GM19238 (cell line): ENCODE data around the gene CCNDBP1.
A peak's percentile ranks its signal among the peaks of the same experiment; 100 is the strongest.
"Not testable (repeated sequence)": the region's sequence is repeated elsewhere in the genome, so short reads cannot be mapped to it uniquely, and the experiment has no call there.

Experiments
- DNase-seq: peaks from one replicate; pipeline ENCODE4 v3.0.0; 2011; ENCODE audit warnings: low spot score; ENCODE audit not compliant: insufficient read length

Gene CCNDBP1

DNA sequence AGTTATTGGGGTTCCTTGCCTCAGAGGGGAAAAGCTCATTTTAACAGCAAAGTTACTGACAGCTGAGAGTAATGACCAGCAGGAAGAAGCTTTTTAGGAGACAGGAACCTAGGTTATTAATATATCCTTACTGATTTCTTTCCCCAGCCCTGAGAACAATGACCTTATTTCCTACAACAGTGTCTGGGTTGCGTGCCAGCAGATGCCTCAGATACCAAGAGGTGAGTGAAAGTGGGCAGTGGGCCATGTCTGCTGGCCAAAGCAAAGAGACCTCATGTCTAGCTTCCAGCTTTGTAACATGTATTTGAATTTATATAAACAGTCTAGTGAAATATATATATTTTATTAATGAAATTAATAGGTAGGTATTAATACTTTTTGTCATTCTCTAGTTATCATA, 5.0 kb downstream of the CCNDBP1 start:
- DNase-seq, result no peak

DNA sequence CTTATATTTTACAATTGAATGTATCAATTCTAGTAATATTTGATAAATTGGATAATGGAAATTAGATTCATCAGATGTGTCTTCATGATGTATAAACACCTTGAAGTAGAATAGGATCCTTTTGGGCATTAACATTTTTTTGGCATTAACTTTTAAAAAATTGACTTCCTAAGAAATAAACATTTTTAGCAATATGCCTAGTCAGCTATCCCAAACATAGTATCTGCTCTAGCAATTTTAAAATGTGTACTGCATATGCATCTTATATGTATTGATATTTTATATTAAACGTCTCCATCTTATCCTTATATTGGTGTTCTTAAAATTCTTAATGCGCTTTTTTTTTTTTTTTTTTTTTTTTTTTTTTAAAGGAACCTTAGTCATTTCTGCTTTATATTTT, 8.5 kb downstream of the CCNDBP1 start:
- no peak for DNase-seq

DNA sequence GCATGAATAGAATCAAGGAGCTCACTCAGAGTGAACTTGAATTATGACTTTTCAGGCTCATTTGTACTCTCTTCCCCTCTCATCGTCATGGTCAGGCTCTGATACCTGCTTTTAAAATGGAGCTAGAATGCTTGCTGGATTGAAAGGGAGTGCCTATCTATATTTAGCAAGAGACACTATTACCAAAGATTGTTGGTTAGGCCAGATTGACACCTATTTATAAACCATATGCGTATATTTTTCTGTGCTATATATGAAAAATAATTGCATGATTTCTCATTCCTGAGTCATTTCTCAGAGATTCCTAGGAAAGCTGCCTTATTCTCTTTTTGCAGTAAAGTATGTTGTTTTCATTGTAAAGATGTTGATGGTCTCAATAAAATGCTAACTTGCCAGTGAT, 9.6 kb downstream of the CCNDBP1 start:
- DNase-seq, result no peak

GRCh38 chr15:43196760-43197548, 11.8 kb downstream of the CCNDBP1 start:
- no peak for DNase-seq

DNA sequence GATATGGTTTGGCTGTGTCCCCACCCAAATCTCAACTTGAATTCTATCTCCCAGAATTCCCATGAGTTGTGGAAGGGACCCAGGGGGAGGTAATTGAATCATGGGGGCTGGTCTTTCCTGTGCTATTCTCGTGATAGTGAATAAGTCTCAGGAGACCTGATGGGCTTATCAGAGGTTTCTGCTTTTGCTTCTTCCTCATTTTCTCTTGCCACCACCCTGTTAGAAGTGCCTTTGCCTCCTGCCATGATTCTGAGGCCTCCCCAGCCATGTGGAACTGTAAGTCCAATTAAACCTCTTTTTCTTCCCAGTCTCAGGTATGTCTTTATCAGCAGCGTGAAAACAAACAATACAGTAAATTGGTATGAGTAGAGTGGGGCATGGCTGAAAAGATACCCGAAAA, 12.6 kb downstream of the CCNDBP1 start:
- DNase-seq, result not testable (repeated sequence)

DNA sequence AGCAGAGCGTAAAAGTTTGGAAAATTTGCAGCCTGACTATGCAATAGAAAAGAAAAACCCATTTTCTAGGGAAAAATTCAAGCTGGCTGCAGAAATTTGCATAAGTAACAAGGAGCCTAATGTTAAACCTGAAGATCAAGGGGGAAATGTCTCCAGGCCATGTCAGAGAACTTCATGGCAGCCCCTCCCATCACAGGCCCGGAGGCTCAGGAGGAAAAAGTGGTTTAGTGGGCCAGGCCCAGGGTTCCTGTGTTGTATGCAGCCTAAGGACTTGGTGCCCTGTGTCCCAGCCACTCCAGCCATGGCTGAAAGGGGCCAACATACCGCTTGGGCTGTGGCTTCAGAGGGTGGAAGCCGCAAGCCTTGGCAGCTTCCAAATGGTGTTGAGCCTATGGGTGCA, 13.4 kb downstream of the CCNDBP1 start:
- DNase-seq, result not testable (repeated sequence)

GRCh38 chr15:43198992-43199391, 13.8 kb downstream of the CCNDBP1 start:
- DNase-seq, result no peak

GRCh38 chr15:43199945-43200488, 14.8 kb downstream of the CCNDBP1 start:
- DNase-seq, result no peak

DNA sequence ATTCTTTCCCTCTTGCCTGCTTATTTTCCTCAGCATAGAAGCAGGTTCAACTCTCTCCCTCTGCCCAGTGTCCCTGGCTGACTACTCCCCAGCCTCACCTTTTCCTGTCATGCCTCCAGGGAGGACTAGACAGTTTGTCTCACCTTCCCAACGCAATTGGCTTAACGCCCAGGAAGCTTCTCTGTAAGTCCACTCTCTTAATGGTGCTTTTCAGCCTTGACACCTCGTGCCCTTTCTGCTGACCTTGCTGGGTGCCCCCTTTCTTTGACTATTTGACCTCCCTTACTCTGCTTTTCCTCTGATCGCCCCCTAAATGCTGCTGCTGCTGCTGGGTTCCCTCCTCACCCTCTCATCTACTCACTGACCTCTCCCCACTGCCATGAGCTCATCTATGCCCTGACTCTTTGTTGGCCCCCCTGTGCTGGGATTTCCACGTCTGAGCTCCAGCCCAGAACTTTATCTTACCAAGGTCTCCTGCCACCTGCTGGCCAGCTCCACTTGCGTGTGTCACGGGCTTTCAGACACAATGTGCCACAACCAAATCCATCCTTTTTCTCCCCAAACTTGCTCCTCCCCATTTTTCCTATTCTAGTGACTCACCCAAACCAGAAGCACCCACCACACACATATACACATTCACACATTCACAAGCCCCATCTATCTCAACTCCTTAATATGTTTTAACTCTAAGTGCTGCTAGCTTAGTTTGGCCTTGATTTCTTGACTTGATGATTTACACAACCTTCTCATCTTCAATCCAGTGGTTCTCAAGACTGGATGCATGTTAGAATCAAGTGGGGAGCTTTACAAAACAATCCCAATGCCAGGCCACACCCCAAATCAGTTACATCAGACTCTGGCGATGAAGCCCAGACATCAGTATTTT, 19.1 kb downstream of the CCNDBP1 start:
- peak; percentile 46 for DNase-seq

DNA sequence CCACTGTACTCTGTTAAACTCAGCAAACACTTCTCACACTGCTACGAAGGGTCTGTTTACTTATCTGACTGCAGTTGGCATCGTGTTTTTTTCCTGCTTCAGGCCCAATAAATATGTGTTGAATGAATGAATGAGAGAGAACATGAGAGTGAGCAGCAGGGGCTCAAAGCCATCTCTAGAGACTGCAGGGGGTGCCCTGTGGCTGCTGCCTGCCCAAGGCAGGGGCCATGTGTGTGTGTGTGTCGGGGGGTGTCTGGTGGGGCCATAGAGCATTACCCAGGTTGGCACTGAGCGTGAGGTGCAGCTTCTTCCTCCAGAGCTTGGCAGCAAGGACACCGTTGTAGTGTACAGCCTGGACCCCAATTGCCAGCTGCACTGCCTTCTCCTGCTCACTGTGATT, 20.9 kb downstream of the CCNDBP1 start:
- no peak for DNase-seq

DNA sequence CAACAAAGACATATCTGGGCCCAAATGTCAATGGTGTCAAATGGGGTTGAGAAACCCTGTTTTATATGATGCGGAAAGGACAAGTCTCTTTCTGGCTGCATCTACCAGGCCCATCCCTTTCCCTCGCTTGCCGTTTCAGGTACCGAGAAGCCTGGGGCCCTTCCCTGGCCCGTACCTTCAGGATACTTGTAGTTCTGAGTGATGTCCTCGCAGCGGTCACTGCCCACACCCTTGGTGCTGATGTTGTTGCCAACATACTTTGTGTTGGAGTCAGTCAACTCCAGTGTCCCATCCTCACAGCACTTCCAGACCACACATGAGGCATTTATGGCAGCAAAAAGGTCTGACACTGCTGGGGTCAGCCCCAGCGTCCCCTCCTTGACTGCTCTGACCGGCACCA, 21.8 kb downstream of the CCNDBP1 start:
- DNase-seq, result no peak

GRCh38 chr15:43208052-43209002, 23.1 kb downstream of the CCNDBP1 start:
- DNase-seq, result no peak

GRCh38 chr15:43209059-43209824, 24.0 kb downstream of the CCNDBP1 start:
- no peak for DNase-seq

- DNase-seq, result no peak
Observed at GRCh38 chr15:43210172-43210745, 25.1 kb downstream of the CCNDBP1 start.

DNA sequence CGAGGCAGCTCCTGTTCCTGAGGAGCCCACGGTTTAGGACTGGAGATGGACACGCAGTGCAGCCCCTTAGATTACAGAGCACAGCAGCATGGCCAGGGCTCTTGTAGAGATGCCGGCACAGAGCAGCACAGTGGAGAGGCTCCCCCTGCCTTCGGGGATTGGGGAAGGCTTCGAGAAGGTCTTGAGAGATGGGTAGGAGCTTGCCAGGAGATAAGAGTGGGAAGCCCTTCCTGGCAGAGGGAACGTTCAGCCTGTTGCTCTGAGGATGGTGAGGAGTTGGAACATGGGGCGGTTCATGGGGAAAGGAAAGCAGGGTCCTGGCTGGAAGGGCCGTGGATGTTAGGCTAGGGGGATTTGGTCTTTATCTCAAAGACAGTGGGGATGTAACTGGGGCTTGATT, 25.6 kb downstream of the CCNDBP1 start:
- no peak for DNase-seq

- no peak for DNase-seq
Observed at GRCh38 chr15:43211224-43211735, 26.1 kb downstream of the CCNDBP1 start.

- no peak for DNase-seq
Observed at GRCh38 chr15:43212299-43212698, 27.1 kb downstream of the CCNDBP1 start.

- no peak for DNase-seq
Observed at GRCh38 chr15:43212951-43213350, 27.7 kb downstream of the CCNDBP1 start.

GRCh38 chr15:43213466-43213865, 28.3 kb downstream of the CCNDBP1 start:
- no peak for DNase-seq

DNA sequence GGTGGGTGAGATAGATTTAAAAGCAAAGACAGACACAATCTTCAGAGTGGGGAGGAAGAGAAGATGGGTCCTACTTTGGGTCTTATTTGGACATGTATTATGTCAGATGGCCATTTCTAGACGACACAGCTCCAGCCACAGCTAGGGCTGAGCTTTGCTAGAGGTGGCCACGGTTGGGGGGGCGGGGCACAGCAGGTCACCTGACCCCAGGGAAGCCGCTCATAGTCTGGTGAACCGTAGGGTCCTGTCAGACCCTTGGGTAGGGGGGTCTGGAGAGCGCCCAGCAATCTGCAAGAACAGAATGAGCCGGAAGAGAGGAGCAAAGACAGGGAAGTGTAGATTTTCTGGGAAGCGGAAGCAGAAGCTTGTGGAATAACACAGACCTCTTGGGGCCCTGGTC, 29.0 kb downstream of the CCNDBP1 start:
- no peak for DNase-seq
